Measurements from ENCODE around the gene DCAF4.
"Not testable (repeated sequence)": the region's sequence is repeated elsewhere in the genome, so short reads cannot be mapped to it uniquely, and the experiment has no call there.

The DCAF4 gene

DNA sequence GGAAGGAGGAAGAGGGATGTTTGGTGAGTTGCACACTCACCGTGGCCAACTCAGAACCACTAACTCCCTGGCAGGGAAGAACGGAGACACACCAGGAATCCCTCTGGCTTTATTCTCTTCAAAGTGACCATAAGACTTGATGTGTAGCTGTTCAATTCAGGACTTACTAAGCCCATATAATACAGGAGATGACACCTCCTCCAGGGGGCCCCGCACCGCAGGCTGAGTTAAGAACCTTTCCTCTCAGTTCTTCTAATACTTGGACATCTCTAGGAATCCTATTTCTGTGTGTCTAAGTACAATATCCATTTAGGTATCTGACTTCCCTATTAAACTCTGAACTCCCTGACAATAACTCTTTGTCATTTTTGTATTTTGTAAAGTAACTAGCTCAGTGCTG is 49.5 kb downstream of the DCAF4 start:
- DNase-seq = no peak

DNA sequence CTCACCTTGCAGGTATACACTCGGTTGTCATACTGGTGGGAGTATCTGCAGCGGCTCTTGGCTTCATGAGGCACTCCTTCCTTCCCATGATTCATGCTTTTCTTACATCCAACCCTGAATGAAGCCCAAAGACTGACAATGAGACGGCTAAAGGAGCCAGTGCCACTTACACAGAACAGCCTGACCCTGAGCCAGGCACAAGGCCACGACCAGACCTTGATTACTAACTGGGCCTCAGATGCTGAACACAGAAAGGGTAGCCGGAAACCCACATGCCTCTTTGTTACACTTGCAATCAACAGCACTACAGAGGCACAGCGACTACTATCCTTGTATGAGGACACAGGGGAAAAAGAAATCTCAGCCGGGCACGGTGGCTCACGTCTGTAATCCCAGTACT is 52.6 kb downstream of the DCAF4 start:
- DNase-seq = no peak

DNA sequence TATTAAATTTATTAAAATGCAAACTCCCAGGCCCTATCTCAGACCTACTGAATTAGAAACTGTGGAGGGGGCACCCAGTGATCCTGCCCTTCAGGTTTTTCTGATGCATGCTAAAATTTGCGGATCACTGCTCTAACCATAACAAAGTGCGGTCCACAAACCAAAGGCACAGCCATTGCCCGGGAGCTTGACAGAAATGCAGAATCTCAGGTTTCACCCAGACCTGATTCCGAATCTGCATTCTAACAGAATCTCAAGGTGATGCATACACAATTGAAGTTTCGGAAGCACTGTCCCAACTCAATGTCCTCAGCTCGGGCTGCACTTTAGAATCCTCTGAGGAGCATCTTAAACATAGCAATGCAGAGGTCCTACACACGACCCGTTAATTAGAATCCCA is 54.6 kb downstream of the DCAF4 start:
- no peak for DNase-seq

DNA sequence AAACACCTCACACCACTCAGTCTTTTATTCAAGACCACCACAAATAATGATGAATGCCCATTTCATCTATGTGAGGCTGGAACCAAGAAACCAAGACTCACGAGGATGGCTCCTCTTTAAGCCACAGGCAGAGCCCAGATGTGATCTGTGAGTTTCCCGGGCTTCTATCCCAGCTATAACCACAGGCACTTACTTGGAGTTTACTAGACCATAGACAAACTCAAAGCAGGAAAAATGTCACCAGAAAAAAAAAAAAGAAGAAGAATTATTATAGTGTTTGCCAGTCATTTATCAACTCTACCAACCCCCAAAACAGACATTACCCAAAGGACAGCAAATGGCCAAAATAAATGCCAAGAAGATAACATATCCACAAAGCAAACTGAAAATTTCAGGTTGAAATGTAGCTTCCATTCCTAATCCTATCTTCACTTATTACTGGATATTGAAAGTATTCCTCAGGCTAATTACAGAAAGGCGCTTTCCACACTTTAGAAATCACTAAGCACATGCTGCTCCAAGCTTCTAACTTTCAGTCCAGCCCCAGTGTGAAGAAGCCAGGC is 56.0 kb downstream of the DCAF4 start:
- no peak for DNase-seq

DNA sequence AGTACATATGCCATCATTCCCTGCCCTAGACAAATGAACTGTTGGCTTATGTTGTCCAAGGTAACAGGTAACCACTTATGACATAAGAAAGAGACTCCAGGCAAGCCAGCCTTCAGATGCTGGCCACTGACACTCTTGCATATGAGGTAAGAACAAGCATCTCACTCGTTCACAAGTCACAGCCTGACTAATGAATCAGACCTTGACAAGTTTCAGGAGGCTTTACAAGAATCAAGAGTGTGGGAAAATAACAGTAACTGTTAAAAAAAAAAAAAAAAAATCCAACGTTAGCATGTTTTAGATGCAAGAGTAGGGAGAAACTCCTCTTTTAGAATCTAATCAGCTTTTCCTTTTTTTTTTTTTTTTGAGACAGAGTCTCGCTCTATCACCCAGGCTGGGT is 60.0 kb downstream of the DCAF4 start:
- no peak for DNase-seq

DNA sequence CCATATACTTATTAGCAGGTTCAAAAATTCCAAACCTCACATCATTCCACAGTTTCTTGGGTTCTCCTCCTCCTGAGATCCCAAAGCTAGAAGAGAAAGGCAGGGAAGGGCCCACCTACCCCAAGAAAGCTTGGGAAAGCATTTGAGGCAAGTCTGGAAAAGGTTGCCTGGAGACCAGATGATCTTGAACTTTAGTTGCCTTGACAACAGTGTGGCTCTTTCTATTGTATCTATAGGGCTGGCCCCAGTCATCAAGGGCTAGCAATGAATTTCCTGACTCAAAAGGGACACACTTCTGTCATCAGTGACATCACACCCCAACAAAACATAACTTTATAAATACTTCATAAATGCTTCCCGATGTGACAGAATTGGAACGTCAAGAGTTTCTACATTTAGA is 60.6 kb downstream of the DCAF4 start:
- DNase-seq = no peak

DNA sequence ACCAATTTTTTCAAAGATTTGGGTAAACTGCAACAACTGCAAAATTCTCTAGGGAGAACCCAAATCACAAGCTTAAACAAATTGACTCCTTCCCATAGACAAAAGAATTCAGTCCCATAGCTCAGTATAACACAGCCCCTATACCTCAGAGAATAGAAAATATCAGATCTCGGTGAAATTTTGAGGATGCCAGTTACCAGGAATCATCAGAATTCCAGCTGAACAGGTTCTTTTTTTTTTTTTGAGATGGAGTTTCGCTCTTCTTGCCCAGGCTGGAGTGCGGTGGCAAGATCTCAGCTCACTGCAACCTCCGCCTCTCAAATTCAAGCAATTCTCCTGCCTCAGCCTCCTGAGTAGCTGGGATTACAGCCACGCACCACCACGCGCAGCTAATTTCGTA is 63.9 kb downstream of the DCAF4 start:
- DNase-seq = no peak

DNA sequence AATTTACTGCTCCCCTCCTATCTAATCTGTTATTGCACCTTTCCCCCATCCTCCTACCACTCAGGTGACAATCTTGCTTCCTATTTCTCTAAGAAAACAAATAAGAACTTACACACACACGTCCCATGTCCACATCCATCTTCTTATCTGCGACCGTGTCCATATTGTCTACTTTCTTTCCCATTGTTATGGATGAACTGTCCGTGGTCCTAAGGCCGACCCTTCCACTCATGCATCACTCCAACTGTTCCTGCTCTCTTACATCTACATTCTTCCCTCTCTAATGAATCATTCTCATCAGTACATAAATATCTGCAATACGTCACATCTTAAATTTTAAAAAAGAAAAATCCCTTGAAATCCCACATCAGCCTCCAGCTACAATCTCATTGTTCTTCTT is 70.7 kb downstream of the DCAF4 start:
- DNase-seq = no peak

DNA sequence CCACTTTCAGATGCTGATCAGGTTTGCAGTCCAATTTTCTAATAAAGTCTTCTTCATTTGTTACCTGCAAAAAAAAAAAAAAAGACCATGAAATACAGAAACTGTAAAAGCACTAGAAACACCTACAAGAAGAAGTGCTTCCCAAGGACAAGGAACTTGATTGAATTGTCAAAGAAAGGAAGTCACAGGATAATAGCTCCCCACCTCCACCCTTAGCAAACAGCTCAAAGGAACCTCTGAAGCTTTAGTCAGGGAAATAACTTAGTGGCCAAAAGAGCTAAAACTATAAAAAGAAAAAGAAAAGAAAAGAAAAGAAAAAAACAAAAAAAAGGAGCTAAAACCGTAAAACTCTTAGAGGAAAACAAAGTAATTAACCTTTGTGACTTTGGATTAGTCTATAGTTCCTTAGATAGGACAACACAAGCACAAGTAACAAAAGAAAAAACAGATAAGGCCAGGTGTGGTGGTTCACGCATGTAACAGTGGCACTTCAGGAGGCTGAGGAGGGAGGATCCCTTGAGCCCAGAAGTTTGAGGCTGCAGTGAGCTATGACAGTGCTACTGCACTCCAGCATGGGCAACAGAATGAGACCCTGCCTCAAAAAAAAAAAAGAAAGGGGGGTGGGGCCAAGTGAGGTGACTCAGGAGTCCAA is 72.1 kb downstream of the DCAF4 start:
- DNase-seq = no peak

DNA sequence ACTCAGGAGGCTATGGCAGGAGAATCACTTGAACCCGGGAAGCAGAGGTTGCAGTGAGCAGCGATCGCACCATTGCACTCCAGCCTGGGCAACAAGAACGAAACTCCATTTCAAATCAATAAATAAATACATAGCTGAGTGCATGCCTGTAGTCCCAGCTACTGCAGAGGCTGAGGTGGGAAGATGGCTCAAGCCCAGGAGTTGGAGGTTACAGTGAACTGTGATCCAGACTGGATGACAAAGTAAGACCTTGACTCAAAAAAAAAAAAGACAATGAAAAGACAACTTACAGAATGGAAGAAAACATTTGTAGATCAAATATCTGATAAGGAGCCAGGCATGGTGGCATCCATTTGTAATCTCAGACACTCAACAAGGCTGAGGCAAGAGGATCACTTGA is 73.1 kb downstream of the DCAF4 start:
- DNase-seq = no peak

DNA sequence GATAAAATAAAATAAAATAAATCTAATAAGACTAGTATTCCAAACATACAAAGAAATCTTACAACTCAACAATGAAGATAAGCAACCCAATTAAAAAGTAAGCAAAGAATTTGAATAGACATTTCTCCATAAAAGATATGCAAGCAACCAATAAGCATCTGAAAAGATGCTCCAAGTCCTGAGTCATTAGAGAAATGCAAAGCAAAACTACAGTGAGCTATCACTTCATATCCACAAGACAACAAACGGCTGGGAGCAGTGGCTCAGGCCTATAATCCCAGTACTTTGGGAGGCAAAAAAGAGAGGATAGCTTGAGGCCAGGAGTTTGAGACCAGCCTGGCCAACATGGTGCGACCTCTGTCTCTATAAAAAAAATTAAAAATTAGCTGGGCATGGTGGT is 73.8 kb downstream of the DCAF4 start:
- DNase-seq = no peak

DNA sequence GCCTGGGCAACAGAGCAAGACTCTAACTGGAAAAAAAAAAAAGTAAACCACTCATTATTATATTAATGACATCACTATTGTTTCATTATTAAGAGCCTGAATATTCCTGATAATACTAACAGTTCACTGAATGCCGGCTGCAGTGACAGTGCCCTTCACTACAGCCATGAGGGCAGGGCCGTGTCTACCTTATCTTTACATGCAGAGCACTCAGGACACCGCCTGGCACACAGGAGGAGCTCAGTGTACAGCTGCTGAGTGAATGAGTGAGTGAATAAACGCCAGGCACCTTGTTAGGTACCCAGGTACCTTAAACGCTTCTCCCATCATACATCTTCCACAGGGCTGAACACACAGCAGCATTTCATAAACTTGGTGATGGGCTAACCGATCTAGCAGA is 77.4 kb downstream of the DCAF4 start:
- DNase-seq = no peak

DNA sequence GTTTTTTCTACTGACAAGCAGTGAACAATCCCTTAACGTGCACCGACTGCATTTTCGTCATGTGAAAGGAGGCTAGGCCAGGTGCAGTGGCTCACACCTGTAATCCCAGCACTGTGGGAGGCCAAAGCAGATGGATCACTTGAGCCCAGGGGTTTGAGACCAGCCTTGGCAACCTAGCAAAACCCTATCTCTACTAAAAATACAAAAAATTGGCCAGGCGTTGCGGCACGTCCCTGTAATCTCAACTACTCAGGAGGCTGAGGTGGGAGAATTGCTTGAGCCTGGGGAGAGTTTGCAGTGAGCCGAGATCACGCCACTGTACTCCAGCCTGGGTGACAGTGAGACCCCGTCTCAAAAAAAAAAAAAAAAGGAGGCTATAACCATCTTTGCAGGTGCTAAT is 78.4 kb downstream of the DCAF4 start:
- DNase-seq = not testable (repeated sequence)

DNA sequence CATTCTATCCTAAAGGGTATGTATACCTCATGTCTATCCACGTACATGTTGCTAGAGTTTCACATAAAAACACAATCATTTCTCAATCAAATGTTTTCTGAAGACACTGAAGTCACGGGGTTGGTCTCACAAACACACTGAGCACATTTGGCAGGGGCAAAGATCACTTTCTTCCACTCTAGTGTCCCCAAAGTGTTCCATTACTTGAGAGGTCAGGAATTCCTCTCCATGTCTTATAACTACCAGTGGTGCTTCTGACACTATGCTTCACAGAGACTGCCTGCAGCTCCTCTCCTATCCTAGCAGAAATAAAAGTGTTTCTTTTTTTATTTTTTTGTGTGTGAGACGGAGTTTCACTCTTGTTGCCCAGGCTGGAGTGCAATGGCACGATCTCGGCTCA is 81.6 kb downstream of the DCAF4 start:
- no peak for DNase-seq

DNA sequence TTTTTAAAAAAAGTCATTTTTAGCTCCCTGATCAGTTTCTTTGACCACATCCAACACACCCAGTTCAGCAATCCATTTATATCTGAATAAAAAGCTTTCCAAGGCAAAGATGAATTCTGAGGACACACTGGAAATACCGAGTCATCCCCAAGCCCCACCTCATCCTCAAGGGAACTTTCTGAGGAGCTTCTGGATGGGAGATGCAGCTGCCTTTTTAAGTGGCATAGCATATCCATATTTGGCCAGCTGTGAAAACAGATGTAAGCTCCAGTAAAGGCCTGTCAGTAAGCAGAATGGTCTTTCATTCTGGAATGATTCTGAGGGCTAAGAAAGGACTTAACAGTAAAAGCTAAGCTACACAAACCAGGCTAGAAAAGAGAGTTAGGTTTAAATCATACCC is 82.2 kb downstream of the DCAF4 start:
- no peak for DNase-seq
